HG02642 (cell line): Measurements from ENCODE around the gene A2ML1.
"Not testable (repeated sequence)": the region's sequence is repeated elsewhere in the genome, so short reads cannot be mapped to it uniquely, and the experiment has no call there.

ENCODE experiments used
- ATAC-seq: cut with Tn5 transposase; IDR thresholded peaks from one replicate; pipeline ENCODE4 v1.9.1; 2021; ENCODE audit warnings: mild to moderate bottlenecking; ENCODE audit not compliant: unreplicated experiment, poor library complexity

A2ML1 gene

DNA sequence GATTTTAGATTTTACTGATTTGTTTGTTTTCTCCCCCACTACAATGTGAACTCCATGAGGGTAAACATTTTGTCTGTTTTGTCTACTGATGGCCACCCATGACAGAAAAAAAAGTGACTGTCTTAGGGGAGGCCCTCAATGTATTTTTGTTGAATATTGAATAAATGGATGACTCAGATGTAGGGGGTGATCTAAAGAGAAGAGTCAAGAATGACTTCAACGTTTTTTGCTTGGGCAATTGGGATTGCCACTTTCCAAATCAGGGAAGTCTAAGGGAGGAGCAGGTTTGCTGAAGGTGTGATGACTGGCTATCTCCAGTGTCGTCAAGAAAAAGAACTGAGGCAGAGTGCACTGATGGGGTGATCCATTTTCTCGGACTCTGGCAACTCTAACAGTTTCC, 81.2 kb downstream of the A2ML1 start:
- ATAC-seq, result no peak

DNA sequence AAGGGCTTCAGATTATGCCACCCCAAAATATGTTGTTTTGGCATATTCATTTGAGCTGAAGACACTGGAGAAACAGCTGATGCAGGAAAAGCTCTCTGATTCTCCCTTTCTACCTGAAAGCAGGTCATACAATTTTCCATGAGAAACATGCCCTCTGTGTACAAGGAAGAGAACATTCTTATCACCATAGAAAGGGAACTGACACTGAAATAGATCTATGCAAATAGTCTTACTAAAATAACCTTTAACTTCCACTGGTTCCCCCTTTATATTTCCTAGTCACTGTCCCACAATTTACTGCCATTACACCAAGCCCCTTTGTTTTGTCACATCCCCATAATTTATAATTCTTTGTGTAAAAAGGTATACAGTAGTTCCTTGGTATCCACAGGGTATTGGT, 82.2 kb downstream of the A2ML1 start:
- ATAC-seq, result no peak

DNA sequence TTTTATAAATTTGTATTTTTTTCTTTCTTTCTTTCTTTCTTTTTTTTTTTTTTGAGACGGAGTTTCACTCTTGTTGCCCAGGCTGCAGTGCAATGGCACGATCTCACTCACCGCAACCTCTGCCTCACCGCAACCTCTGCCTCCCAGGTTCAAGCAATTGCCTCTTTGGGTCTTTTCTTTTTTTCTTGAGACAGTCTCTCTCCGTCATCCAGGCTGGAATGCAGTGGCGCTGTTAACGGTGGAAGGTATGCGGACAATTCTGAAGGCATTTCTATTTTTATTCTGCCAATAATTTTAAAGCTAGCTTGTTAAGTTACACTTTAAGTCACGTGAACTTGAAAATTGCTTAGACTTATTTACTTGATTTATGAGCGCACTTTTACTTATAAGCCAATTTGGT, 83.1 kb downstream of the A2ML1 start:
- no peak for ATAC-seq

DNA sequence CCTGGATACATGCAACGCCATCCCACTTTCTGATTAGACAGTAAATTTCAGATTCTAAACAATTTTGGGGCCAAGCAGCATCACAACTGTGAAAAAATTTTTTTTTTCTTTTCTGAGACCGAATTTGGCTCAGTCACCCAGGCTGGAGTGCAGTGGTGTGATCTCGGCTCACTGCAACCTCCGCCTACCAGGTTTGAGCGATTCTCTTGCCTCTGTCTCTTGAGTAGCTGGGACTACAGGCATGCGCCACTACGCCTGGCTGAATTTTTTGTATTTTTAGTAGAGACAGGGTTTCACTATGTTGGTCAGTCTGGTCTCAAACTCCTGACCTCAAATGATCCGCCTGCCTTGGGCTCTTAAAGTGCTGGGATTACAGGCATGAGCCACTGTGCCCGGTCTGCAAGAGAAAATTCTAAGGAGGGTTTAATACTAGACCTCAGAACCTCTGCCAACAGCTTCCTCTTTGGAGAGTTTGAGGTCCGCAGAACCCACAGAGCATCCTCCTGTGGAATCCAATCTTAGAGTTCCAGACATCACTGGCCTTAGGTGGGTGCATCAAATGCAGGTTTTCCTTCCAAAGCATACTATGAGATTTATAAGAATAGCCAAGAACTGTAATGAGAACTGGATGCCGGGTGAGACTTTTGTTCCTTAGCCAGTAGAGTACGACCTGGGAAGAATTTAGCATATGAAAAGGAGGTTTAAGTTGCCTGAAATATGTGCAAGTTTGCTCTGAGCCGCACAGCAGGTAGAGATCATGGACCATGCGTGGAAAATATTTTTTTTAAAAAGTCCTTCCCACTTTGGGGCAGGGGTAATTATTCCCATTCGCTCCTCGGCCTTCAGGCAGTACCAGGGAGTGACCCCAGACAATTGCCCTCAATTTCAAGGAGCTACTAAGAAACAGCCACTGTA, 84.1 kb downstream of the A2ML1 start:
- no peak for ATAC-seq

DNA sequence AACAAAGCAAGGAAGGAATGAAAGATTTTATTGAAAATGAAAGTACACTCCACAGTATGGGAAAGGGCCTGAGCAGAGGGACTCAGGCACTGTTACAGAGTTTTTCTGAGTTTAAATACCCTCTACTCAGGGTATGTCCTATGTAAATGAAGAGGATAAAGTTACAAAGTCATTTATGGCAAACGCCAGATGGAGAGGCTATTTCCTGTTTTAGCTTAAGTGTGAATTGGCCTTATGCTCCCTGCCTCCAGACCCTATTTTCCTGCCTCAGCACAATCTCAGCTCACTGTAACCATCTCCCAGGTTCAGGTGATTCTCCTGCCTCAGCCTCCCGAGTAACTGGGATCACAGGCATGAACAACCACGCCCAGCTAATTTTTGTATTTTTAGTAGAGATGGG, 85.1 kb downstream of the A2ML1 start:
- no peak for ATAC-seq

DNA sequence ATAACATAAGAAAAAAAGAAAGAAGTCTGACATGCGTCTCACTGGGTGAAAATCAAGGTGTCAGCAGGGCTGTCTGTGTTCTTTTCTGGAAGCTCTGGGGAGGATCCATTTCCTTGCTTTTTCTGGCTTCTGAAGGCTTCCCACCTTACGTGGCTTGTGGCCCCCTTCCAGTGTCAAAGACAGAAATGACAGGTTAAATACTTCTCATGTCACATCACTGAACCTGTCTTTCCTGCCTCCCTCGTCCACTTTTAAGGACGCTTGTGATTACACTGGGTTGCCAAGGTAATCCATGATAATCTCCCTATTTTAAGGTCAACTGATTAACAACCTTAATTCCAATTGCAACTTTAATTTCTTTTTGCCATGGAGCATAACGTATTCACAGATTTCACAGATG, 87.3 kb downstream of the A2ML1 start:
- no peak for ATAC-seq

DNA sequence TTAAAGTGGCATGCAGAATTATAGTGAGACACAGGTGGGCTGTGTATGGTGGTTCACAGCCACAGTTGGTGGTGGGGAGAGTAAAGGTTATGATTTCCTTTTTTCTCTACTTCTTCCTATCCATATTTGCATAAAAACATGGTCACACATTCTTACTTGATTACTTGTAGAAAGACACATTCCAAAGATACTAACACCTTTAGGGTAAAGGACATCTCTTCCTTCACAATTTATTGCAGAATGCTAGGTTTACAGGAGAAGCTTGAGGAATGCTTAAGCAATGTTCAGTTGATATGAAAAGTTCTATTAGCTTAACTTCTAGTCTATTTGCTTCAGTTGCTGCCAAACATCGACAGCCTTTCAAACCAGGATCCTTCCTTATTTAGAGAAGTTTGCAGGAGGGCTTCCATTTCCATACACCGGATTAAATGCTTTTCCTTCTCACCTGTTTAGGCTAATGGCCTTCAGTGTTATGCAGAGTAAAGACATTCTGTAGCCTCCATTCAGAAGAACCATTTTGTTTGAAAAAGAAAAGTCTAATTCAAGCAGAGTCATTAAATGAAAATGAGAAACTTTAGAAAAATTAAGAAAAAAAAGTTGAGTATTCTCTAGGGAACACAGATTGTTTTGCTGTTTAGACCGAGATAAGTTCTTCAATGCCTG, 89.3 kb downstream of the A2ML1 start:
- ATAC-seq, result no peak

DNA sequence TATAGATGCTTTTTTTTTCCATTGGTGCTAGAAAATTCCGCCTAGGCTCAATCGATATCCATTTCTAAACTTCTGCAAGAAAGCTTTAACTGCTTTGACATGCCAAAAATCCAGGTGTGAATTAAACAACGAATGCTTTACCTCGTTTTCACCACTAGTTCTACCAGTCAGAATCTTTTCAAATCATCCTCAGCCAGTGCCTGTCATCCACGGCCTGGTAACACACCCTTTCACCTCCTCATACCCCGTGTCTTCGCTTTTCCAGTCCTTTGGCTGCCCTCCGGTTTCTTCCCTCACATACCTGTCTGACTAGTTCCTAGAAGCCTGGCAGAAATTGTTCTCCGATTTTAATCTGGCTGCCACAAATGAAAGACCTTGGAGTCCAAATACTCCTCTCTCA, 90.5 kb downstream of the A2ML1 start:
- no peak for ATAC-seq

DNA sequence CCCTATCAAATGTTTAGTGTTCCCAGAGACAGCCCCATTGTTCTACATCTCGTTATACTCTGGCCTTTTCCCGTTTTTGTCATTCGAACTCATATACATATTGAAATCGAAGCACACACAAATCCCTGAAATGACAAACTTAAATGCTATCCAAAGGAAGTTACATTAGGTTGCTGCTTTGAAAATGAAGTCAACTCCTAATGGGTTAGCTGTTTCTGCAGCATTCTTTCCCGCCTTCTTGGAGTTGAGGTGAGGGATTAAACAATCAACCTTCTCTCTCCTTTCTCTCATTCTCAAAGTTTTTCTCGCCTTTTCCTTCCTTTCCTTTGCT, 91.2 kb downstream of the A2ML1 start:
- no peak for ATAC-seq

DNA sequence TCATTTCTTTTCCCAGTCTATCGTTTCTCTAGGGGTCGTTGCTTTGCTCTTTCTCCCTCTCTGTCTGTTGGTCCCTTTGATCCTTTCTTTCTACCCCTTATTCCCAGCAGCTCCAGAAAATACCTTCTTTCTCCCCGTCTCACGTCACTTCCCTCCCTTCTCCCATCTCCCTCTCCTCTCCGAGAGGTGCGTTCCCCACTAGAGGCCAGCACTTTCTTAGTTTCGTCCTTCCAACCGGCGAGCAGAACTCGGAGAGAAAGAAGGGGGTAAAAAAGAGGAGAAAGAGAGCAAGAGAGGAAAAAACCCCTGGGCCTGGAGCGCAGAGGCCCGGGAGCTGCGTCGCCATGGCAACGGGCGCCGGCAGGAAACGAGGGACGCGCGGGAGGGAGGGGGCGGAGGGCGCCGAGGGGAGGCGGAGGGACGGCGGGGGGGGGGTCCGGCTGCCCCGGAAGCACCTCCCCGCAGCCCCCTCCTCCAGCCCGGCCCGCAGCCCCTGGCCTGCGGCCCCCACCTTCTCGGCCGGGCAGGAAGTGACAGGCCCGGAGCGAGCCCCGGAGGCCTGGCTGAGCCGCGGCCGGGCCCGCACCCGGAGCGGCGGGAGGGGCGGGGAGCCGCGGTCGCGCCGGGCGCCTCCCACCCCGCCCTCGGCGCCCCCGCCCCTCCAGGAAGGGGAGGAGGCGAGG, 91.8 kb downstream of the A2ML1 start, which contains the start of gene PHC1:
PHC1 (plus strand) TSS at position 477 of the 683 bp plus-strand sequence. CDS start 3,169 bp downstream, outside the sequence.
- ATAC-seq, result peak; percentile 78

DNA sequence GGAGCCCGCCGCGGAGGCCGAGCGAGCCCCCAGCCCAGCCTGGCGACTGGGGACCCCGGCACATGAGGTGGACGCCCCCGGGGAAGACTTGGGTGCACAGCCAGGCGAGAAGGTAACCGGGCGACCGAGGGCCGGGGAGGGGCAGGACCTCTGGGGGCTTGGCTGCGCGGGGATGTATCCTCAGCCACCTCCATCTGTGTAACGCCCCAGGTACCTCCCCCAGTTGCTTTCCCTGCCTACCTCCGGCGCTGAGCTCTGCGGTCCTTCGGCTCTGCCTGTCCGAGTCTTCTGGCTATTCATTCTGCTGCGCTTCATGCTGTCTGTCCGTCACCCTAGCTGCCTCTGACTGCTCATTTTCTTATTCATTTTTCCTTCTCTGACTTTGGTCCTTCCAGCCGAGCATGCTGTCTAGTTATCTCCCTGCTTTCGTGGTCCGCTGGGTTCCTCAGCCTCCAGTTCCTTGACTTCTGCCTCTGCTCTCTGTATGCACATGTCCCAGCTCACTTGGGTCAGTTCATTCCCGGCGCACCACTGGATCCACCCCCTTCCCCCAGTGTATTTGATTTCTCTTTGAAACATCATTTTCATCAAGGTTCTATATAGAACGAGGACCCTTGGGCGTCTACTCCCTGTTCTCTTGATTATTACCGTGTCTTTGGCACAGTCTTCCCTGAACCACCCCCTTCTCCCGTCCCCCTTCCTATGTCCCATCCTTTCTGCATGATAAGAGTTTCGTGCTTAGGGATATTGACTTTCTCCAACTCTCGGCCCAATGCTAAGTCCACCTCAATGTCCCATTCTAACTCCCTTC, 92.5 kb downstream of the A2ML1 start:
- ATAC-seq, result peak; percentile 79

DNA sequence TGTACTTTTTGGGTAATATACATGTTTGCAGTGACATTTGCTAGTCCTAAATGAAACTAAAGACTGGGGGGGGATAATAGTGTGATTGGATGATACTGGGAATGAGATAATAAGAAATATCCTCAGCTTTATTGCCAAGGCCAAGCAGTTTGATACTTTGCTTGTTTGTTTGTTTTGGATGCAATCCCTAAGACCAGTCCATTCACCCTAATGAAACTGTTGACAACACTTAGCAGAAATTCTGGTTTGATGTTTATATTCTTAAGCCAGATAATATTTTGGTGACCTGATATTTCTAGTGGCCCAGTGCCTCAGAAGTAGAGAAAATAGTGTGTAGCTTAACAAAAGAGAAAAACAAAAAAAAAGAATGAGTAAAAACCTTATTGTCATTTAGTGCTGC, 93.7 kb downstream of the A2ML1 start:
- no peak for ATAC-seq

DNA sequence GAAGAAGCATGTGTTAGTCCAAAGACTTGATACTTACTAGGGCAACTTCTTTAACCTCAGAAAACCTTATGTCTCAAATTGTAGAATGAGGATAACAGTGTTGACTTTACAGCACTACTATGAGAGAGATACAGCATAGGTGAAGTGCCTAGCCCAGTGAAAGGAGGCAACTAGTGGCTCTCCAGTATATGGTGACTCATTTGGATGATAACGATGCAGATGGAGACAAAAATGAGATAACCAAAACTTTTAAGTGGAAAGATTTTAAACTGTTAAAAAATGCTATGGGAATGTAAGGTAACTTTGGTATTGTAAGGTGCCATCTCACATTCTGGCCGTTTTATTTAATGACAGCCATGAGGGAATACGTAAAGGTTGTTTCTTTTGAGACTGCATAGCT, 94.6 kb downstream of the A2ML1 start:
- ATAC-seq, result no peak

DNA sequence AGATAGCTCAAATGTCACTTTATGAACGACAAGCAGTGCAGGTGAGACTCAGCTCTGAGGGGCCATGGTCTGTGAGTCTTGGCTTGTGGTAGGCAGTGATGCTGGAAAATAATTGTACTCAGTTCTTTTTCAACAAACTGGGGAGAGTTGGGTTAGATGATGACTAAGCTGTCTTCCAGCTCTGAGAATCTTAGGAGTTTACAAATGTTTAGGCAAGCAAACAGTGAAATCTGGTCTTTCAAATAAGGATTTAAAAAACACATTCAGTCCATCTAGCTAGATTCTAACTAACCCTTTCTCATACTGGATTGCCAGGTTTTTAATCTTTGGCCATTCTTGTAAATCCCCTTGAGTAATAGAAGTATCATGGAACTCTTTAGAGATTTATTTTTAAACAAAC, 95.3 kb downstream of the A2ML1 start:
- no peak for ATAC-seq

DNA sequence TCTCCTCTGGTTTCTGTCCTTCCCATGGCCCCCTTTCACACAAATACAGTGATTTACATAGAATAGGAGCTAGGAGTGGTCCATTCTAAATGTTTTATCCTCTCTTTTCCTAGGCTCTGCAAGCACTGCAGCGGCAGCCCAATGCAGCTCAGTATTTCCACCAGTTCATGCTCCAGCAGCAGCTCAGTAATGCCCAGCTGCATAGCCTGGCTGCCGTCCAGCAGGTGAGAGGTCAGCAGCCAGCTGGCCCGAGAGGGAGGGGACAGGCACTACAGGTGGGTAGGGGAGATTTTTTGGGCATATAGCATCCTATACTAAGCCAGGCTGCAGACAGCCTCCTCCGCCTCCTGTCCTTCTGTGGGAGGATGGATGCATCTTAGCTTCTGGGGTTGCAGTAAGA, 97.2 kb downstream of the A2ML1 start:
- not testable (repeated sequence) for ATAC-seq

DNA sequence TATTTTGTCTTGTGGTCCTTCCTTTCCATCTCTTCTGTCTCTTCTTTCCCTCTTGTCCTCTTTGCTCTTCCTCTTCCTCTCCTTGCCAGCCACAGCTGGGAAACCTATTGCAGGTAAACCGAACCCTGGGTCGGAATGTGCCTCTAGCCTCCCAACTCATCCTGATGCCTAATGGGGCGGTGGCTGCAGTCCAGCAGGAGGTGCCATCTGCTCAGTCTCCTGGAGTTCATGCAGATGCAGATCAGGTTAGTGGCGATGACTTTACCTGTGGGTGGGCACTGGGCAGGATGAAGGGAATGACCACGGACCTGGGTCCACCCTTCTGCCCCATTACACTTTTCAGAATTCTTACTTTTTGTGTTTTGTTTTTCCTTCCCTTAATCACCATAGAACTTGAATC, 100.1 kb downstream of the A2ML1 start:
- ATAC-seq, result no peak
